Ecto neural progenitor cell (in vitro differentiated cells): Measurements from ENCODE around the gene SRCIN1.
A peak's percentile ranks its signal among the peaks of the same experiment; 100 is the strongest.

ENCODE experiments used
- DNase-seq: peaks from one replicate; pipeline ENCODE4 v3.0.0-alpha.2; 2018; ENCODE audit warnings: low spot score

SRCIN1 gene

GRCh38 chr17:38563362-38564253, 42.1 kb downstream of the SRCIN1 start:
- peak; percentile 86 for DNase-seq

GRCh38 chr17:38562903-38563302, 42.8 kb downstream of the SRCIN1 start:
- DNase-seq = no peak

- no peak for DNase-seq
These were observed 43.6 kb downstream of the SRCIN1 start for GRCh38 chr17:38562215-38562569.

- DNase-seq = peak; percentile 82
These were observed 44.1 kb downstream of the SRCIN1 start for GRCh38 chr17:38561416-38562214.

- no peak for DNase-seq
These were observed 45.0 kb downstream of the SRCIN1 start for GRCh38 chr17:38560503-38561318.

- no peak for DNase-seq
These were observed 45.9 kb downstream of the SRCIN1 start for GRCh38 chr17:38559880-38560230.

DNA sequence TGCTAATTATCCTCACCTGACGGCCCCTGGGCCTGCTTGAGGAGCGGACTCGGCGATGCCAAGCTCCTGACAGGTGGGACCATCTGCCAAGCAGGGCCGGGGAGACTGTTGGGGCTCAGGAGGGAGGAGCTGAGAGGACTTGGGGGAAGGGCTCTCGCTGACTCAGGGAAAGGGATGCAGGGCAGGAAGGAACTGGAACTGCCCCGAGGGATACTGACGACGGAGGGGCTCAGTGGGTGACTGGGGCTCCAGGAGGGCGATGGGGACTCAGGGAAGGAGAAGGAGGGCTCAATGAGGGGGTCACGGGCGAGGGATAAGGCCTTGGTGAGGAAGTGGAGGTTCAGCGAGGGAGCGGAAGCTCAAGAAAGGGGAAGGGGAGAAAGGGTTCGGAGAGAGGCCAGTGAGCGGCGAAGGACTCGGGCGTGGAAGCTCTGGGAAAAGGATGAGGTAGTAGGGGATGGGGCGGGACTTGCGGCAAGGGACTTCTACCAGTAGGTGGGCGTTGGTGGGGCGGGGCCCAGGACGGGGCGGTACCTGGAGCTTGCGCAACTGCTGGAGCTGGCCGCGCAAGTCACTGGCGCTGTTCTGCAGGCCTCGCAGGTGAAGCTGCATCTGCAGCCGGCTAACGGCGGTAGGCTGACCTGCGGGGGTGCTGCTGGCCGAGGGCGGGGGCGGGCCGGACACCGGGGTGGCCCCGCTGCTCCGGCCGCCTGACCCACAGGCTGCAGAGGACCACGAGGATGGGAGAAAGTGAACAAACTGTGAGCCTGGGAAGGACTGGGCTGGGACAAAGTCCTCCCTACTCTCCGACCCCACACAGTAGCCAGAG, 46.5 kb downstream of the SRCIN1 start:
- peak; percentile 97 for DNase-seq

GRCh38 chr17:38558728-38559050, 47.1 kb downstream of the SRCIN1 start:
- DNase-seq = no peak

GRCh38 chr17:38557836-38558727, 47.7 kb downstream of the SRCIN1 start:
- DNase-seq = peak; percentile 99

DNA sequence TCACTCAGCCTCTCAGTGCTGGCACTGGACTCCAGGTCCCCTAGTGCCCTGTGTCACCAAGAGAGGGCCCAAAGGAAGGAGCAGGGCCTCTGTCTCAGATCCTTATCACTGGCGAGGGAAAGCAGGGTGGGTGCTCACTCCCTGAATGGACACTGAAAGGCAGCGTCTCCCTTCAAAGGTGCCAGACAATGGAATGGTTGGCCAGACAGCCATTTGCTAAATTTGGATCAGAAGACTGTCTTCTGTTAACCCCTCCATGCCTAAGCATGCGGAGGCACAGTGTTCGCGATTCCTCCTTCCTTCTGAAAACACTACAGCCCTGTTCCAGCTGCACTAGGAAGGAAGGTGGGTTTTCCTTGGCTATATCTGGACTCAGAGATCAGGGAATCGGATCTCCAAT, 48.4 kb downstream of the SRCIN1 start:
- DNase-seq = no peak

DNA sequence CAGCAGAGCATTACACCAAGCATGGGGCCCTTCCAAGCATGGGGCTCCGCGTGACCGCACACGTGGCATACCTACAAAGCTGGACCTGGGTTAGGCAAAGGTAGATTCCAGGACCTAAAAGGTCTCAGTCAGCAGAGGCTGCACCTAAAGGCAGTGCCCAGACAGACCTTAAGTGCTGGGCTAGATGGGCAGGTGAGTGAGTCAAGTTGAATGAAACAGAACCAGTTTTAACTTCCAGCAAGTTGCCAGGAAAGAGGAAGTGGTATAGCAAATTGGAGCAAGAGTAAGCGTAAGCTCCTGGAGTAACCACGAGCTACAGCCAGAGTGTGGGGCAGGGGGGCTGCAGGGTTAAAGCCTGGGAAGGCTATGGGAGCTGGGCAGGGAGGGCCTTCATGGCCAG, 49.5 kb downstream of the SRCIN1 start:
- no peak for DNase-seq

- no peak for DNase-seq
These were observed 51.1 kb downstream of the SRCIN1 start for GRCh38 chr17:38554430-38555350.

- DNase-seq = no peak
These were observed 53.4 kb downstream of the SRCIN1 start for GRCh38 chr17:38552343-38552742.

DNA sequence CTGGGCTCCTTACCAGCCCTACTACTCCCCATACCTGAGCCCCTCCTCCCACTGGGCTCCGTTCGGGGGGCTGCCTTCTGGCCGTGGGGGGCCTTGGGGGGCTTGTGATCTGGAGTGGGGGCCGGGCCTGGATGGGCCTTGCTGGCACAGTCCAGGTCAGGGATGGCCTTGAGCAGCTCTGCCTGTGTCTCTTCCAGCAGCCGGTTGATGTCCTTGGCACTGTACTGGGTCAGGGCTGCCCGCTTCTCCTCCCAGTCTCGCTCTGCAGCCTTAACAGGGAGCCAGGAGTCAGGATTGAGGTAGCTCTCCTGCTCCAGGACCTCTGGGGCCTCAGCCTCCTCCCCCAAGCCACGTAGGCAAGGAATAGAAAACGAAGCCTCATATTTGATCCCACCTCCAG, 54.6 kb downstream of the SRCIN1 start:
- DNase-seq = no peak

DNA sequence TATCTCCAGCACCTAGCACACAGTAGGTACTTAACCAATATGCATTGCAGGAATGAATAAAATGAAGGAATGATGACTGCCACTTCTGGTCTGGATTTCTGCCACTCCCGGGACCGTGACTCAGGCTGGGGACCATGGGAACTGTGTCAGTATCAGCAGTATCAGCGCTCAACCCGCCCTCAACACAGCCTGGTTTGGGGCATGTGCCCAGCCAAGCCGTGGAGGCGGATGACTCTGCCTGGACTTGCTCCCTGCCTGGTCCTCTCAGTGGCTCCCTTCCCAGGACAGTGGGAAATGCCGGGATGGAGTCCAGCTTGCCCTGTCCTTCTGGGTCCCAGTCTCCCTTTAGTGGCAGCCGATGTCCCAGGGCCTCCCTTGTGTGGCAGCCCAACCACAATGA, 55.1 kb downstream of the SRCIN1 start:
- no peak for DNase-seq

DNA sequence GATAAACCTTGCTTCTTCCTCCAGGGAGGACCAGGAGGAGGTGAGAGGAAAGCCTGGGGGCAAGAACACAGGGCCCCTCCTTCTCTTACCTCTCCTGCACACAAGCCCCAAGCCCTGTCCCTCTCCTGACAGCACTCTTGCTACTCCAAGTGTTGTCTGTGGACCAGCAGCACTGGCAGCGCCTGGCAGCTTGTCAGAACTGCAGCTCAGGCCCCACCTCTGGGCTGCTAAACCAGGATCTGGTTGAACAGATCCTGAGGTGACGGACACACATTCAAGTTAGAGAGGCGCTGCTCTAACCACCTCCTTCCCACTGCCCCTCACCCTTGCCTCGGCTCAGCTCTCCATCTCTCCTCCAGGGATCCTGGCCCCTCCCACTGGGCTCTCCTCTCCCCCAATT, 56.5 kb downstream of the SRCIN1 start:
- DNase-seq = no peak

DNA sequence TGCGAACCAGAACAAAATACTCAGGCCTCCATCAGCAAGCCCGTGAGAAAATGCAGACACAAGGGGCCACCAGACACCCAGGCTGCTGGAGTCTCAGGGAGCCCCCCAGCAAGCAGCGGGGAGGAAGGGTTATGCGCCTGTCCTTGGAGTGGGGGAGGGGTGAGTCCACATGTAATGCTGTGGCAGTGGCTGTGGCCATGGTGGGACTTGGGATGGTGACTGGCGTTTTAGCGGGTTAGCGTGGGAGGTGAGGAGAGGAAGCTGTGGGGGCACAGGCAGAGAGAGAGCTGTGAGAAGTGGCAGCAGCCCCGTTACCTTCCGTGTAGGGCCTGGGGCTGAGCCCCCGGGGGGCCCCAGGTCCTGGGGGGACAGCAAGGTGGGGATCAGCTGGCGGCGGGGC, 58.3 kb downstream of the SRCIN1 start:
- no peak for DNase-seq

DNA sequence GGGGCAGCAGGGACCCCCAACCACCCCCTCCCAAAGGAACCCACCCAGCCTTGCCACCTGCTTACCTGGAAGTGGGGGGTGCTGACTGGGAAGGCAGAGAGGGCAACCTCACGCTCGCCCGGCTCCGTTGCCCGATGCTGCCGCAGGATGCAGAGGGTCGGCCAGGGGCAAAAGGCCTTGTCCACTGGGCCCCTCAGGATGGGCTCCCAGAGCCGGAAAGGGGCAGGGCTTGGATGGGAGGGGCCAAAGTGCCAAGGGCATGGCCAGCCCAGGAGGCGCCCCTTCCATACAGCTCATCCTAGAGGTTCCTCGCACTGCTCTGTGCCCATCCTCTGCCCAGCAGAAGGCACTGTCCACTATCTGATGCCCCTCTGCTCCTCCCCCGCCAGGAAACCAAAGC, 59.4 kb downstream of the SRCIN1 start:
- DNase-seq = no peak

GRCh38 chr17:38545531-38546225, 60.1 kb downstream of the SRCIN1 start:
- no peak for DNase-seq
